Fibroblast of skin of right biceps (primary cell): ENCODE measurements around the gene FGFR3.

Experiments used
- DNase-seq: peaks from one replicate; pipeline ENCODE4 v3.0.0-alpha.2; 2013

FGFR3 gene

DNA sequence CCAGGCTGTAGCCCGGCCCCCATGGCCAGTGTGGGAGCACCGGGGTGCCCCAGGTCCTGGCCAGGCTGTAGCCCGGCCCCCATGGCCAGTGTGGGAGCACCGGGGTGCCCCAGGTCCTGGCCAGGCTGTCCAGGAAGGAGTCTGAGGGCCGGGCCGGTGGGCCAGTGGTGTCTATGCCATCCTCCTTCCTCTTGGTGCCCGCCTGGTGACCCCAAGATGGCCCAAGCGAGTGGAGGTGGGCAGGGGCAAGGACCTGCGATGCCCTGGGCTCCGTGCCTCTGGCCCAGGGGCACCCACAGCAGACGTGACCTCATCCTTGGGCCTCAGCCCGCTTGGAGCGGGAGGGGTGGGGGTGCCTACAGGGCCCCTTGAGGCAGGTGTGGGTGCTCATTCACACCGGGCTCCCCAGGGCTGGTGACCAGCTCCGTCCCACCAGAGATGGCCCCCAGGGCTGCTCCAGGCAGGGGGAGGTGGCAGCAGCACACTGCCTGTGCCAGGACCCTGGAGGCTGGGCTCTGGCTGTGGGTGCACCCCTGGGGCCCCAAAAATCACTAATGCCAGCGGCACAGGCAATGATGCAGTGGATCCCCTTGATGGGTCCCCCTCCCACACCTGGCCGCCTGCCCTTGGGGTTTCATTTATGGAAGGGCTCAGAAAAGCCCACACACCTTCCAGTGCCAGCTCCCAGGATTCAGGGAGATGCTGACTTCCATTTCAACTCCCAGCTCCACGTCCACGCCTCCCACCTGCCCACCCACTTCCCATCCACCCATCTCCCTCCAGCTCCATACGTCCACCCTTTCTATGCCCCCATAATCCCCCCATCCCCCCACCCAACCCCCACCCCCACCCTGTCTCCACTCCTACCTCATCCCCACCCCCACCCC is 36.0 kb upstream of the FGFR3 start:
- no peak for DNase-seq

GRCh38 chr4:1757836-1758235 is 35.3 kb upstream of the FGFR3 start:
- no peak for DNase-seq

DNA sequence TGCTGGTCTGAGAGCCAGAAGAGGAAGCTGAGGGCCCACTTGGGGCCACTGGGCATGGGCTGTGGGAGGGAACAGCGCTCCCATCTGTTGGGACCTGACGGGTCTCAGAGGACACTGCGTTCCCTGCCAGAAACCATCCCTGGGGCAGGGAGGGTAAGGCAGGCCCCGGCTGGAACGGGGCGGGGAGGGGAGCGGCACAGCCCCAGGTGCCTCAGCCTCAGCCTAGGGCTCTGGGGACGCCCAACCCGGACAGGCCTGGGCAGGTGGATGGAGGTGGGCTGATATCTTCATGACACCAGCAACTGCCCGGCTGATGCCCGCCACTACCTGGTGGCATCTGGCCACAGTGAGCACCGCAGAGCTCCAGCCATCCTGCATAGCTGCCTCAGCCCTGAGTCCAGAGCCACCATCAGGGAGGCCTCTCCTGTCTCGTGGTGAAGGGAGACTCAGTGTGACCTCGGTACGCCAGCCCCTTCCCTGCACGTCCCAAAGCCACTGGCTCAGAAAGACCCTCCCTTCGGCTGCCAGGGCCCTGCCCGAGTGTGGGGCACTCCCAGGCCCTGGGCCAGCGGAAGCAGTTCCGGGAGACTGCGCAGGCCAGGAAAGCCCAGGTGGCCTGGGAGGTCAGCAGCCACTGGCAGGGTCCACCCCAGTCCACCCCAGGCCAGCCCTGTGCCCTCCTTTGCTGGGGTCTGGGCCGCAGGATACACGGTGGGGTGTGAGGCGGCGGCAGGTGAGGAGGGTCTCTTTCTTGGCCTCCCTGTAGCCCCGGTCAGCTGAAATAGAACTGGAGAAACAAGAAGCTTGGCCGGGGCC is 34.6 kb upstream of the FGFR3 start:
- DNase-seq: no peak

DNA sequence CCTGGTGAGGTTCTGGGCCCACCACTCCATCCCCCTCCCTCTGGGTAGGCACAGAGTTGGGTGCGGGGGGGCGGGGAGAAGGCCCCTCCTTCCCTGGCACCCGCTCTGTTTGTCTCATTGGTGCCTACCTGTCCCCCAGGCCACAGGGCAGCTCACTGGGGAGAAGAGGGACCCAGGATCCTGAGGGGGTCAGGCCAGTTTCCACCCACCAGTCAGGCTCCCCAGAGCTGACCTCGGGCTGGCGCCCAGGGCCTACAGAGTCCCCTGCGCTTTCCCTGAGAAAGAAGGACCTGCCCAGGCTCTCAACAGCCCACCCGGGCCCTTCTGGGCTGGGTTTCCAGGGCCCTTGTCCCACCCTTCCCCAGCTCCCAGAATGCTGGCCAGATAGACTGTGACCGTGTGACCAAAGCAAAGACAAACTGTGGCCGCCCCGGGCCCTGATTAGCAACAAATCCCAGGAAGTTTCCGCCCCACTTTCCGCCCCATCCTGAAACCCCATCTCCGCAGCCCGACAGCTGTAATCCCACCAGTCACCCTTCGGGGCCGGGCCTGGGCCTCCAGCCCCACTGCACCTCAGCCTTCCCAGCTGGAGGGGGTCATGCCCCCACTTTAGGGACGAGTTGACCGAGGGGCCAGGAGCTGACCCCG is 33.8 kb upstream of the FGFR3 start:
- DNase-seq: no peak

DNA sequence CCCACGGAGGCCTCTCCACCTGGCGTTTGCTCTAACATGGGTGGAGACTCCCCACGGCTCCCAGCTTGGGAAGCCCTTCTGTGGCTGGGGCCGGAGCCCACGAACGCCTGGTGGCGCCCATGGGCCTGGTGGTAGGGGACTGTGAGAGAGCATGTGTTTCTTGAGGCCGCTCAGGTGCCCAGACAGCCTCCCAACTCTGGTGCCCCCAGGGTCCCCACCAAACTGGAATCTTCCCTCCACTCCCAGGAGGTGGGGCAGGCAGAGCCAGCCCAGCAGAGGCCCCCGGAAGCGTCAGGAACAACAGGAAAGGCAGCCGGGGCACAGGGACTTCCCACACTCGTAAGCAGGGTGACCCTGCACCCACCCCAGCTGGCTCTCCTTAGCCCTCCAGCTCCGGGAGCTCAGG is 33.3 kb upstream of the FGFR3 start:
- no peak for DNase-seq

- no peak for DNase-seq
These were observed 32.5 kb upstream of the FGFR3 start for GRCh38 chr4:1760521-1761071.

GRCh38 chr4:1761130-1761689 is 31.9 kb upstream of the FGFR3 start:
- DNase-seq: no peak

GRCh38 chr4:1762264-1763010 is 30.7 kb upstream of the FGFR3 start:
- no peak for DNase-seq

DNA sequence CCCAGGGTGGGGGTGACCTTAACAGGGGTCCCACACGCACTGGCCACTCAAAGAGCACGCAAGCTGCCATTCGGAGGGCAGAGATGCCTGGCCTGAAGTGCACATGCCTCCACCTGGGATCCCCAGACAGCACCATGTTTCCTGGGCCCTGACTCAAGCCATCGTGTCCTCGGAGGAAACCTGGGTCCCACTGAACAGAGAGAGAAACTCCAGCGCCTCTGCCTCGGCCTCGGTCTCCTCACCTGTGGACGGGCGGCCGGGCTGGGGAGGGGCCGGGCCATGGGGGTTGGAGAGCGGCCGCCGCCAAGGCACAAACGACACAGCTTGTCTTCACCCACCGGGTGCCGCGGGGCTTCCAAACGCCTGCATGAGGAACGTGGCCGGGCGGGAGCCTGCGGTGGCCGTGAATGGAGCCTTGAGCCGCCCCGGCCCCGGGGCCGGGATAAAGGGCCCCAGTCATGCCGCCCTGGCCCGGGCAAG is 30.0 kb upstream of the FGFR3 start:
- DNase-seq: no peak

DNA sequence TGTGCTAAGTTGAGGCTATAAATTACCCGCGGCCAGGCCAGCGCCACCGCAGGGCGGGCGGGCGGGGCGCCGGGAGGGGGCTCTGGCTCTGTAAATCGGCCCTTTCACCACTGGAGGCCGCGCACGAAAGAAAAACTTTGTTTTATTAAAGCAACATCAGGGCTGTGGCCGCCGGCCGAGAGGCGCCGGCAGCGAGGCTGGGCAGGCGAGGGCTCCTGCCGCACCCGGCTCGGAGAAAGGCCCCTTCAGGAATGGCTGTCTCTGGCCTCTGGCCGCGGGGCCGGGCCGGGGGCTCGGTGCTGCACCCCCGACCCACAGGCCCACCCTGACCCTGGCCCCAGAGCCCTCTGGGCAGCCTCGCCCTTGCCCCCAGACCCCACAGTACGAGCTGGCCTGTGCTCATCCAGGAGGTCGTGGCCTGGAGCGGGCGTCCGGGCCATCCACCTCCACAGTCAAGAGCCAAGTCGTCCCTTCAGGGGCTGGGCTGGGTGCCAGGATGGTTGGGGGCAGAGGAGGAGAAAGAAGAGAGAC is 29.5 kb upstream of the FGFR3 start:
- peak; percentile 48 for DNase-seq

DNA sequence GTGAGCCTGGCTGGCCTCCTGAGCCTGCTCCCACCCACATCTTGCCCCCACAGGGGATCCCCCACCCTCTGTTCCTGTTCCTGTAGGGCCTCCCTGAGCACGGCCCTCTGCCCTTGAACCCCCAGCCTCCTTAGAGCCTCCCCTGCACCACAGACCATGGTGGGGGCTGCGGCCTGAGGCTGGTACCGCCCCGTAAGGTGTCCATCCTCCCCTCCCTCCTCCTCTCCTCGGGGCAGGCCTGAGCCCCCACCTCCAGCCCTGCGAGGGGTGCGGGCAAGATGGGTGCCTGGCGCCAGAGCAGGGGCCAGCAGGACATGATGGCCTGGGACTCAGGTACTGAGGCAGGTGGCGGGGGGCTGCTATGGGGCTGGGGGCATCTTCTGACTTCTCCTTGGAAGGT is 28.4 kb upstream of the FGFR3 start:
- DNase-seq: no peak

DNA sequence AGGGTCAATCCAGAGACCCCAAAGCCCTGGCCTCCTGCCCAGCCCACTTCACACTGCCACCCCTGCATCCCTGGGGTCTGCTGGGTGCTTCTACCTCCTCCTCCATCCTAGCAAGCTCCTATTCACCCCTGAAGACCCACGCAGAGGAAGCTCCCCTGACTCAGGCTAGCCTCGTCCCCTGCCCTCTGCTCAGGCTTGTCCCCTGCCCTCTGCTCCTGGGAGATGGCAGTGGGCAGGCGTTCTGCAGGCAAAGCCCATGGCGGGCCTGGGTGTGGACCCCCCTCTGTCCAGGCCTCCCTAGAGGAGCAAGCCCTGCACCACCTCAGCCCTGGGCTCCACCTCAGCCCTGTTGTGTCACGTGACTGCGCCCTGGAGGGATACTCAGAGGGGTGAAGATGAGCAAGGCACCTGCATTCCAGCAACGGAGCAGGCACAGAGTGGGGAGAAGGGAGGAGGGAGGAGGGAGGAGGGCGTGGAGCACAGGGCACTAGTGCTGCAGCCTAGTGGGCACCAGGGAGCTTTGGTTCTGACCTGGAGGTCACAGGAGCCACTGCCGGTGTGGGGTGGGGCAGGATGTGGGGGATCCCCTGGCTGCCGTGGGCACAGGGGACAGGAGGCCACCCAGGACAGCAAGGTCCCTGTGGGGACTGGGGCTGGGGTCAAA is 27.6 kb upstream of the FGFR3 start:
- no peak for DNase-seq

DNA sequence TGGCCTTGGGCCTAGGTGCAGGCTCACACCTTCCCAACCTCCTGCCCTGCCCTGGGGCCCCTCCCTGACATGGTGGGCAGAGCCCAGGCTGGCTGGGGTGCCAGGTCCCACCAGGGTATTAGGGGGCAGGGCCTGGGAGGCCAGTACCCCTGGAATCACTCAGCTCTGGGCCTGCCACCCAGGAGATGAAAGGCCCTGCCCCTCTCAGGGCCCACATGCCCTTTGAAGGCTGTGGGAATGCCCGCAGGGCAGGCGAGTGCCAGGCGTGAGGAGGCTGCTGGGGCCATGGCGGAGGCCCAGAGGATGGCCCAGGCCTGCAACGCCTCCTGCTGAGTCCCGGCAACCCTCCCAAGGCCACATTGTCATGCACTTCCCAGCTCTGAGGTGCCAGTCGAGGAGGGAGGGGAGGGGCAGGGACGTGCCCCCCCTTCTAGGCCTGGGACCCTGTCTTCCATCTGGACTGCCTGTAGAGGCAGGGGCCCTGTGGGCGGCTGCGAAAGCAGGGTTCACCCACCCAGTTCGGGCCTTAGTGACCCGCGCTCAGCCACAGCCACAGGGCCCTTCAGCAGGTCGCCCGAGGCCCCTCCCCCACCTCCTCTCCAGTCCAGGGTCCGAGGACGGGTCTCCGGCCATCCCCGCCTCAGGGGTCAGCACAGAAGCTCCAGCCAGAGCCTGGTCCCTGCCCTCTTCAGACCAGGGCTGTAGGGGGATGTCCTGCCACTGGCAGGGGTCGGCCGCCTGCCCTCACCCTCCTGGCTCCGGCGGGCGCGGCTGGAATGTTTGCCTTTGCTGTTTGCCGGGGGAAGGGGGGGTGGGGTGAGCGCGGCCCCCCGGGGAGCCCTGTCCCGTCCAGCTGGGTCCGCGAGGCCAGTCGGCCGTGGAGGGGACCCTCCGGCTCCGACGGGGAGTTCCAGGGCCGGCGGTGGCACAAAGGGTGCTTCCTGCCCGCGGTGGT is 26.7 kb upstream of the FGFR3 start:
- DNase-seq: no peak

DNA sequence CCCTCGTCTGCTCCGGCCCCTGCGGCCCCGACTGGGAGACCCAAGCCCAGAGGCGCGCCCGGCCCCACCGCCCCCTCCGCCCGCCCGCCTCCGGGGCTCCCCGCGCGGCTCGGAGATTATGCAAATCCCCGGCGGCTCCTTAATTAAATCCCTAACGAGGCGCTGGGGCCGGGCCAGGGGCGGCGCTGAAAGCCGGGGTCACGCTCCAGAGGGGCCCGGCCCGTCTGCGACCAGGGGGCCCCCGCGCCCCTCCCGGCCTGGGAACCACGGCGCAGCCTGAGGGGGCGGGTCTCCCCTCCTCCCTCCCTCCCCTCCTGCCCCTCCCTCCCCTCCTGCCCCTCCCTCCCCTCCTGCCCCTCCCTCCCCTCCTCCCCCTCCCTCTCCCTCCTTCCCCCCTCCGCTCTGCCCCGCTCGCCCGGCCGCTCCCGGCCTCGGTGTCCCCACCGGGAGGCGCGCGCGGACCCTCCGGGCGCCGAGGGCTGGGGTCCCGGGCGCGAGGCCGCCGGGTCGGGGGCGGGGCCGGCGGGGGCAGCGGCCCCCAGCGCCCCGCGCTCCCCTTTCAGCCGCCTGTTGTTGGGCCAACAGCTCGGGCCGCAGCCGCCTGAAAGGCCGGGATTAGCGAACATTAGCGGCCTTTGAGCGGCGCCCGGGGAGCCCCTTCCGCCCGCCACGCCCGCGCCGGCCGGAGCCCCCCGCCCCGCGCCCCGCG is 25.9 kb upstream of the FGFR3 start:
- DNase-seq: peak; percentile 30

DNA sequence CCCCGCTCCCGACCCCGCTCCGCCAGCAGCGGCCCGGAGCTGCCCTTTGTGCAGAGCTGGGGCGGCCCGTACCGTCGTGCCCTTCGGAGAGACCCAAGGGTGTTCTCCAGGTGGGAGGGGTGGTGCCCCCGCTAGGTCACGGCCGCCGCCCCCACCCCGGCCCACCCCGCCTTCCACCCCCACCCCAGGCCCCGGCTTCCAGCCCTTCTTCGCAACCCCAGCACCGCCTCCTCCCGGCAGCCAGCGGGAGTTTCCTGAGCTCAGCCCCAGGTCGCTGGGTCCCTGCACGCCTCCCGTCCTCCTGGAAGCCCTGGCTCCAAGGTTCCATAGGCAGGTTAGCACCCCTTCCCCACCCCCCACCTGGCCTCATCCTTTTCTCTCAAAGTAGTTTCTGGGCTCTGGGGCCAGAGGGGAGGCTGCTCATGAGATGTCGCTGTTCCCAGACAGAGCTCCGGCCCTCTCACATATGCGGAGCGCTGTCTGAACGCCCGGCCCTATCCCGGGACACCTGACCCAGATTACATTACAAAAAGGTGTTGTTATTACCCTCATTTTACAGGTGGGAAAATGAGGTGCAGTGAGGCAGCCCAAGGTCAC is 25.2 kb upstream of the FGFR3 start:
- peak; percentile 36 for DNase-seq

DNA sequence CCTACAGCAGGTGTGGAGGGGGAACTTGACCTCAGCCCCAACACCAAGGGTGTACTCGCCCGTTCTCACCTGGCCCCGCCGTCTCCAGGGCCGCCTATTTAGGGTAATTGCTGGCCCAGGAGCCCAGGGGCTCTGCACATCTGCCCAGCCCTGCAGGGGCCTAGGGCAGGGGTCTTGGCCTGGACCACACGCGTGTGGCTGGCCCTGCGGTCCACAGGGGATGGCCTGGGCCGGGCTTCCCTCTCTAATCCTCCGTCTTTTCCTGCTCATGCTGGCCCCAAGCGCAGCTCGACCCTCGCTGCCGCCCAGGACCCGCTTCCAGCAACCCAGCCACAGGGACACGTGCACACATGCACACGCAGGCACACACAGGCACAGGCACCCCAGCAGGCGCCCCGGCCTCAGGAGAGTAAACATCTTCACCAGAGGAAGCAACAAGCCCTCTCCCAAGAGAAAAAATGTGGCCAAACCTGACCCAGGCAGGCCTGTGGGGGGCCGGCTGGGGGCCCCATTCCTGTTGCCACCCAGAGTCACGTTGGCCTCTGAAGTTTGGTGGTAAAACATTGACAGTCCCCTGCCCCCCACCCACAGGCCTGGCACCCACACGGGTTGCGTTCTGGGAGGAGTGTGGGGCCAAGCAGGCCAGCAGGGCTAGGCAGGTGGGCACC is 24.6 kb upstream of the FGFR3 start:
- DNase-seq: no peak

DNA sequence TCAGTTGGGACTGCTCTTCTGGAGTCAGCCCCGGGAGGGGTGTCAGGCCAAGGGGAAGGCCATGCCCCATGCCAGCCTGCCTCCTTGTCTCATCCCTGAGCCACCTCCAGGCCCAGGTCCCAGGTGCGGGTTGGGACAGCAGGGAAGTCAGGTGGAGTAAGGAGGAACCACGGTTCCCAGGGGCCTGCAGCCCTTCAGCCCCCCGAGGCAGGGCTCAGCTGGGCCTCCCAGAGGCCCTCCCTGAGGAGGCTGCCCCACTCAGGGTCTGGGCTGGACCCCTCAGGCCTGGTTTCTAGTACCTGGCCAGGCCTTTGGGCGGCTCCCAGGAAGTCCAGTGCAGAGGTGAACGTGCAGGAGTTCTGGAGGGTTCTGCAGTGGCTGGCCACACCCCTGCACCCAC is 23.4 kb upstream of the FGFR3 start:
- no peak for DNase-seq

- no peak for DNase-seq
These were observed 22.8 kb upstream of the FGFR3 start for GRCh38 chr4:1770245-1770644.
